ENCODE measurements around the gene TAS2R60. TPM values are rescaled to one million over a fixed set of nuclear protein-coding genes. Genes with fewer than 3 reads are reported as not detected.

The TAS2R60 gene
- polyA plus RNA-seq, 1 of the 3 experiments (the other 2 are of a cell fraction), result not detected

DNA sequence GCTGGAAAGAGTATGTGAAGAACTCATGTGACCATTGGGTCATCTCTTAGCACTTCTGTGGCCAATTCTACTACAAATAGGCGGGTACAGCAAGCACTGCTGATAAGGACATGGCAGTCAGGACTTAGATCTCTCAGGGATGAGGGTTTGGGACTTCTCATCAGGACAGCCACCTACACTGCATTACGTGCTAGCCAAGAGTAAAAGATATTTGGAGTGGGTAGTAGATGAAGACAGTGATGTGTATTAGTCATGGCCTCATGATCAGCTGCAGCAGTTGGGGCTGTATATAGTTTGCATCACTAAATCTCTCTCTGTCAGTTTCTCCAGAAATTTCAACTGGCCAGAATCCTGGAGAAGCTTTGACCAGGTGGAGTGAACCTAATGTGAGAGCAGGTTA is 9.2 kb downstream of the TAS2R60 start:
- peaks cover 0 to 35% of the 10 kb centered on the region in 2 experiments; a peak in 3 of 4 replicates for H3K4me1 ChIP-seq (ENCODE audit: control insufficient read depth in 1 of 2, insufficient read depth in 2 of 2, low read depth in 1 of 2, low read length in 1 of 2)
- POLR2A ChIA-PET, result no interaction called here
- TF ChIP-seq RCOR1 (IDR thresholded peaks at IDR 0.05; ENCODE audit: low read length) (no peak), CHD2 (IDR thresholded peaks at IDR 0.05; ENCODE audit: low read length, partially characterized antibody) (no peak), NFIC (IDR thresholded peaks at IDR 0.05; ENCODE audit: borderline replicate concordance) (no peak), GATA2 (CRISPR knock-in tag; IDR thresholded peaks at IDR 0.05) (no peak), NRF1 (IDR thresholded peaks at IDR 0.05; ENCODE audit: low read depth, low read length) (no peak), RXRA (IDR thresholded peaks at IDR 0.05; ENCODE audit: borderline replicate concordance, low read depth) (no peak), RFX5 (IDR thresholded peaks at IDR 0.05; ENCODE audit: low read length) (no peak), MEF2A (IDR thresholded peaks at IDR 0.05; ENCODE audit: borderline replicate concordance, low read depth) (no peak), POLR2AphosphoS5 (IDR thresholded peaks at IDR 0.05; ENCODE audit: low read depth, low read length) (no peak), GABPA (IDR thresholded peaks at IDR 0.05; ENCODE audit: low read depth) (no peak), YY1 (IDR thresholded peaks at IDR 0.05; ENCODE audit: low read depth) (no peak)
- TF ChIP-seq, protein P1, sequence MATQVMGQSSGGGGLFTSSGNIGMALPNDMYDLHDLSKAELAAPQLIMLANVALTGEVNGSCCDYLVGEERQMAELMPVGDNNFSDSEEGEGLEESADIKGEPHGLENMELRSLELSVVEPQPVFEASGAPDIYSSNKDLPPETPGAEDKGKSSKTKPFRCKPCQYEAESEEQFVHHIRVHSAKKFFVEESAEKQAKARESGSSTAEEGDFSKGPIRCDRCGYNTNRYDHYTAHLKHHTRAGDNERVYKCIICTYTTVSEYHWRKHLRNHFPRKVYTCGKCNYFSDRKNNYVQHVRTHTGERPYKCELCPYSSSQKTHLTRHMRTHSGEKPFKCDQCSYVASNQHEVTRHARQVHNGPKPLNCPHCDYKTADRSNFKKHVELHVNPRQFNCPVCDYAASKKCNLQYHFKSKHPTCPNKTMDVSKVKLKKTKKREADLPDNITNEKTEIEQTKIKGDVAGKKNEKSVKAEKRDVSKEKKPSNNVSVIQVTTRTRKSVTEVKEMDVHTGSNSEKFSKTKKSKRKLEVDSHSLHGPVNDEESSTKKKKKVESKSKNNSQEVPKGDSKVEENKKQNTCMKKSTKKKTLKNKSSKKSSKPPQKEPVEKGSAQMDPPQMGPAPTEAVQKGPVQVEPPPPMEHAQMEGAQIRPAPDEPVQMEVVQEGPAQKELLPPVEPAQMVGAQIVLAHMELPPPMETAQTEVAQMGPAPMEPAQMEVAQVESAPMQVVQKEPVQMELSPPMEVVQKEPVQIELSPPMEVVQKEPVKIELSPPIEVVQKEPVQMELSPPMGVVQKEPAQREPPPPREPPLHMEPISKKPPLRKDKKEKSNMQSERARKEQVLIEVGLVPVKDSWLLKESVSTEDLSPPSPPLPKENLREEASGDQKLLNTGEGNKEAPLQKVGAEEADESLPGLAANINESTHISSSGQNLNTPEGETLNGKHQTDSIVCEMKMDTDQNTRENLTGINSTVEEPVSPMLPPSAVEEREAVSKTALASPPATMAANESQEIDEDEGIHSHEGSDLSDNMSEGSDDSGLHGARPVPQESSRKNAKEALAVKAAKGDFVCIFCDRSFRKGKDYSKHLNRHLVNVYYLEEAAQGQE (IDR thresholded peaks at IDR 0.05; ENCODE audit: low read depth, low read length), result no peak
- TF ChIP-seq, protein P2, sequence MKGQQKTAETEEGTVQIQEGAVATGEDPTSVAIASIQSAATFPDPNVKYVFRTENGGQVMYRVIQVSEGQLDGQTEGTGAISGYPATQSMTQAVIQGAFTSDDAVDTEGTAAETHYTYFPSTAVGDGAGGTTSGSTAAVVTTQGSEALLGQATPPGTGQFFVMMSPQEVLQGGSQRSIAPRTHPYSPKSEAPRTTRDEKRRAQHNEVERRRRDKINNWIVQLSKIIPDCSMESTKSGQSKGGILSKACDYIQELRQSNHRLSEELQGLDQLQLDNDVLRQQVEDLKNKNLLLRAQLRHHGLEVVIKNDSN (IDR thresholded peaks at IDR 0.05; ENCODE audit: borderline replicate concordance, low read depth), result no peak

DNA sequence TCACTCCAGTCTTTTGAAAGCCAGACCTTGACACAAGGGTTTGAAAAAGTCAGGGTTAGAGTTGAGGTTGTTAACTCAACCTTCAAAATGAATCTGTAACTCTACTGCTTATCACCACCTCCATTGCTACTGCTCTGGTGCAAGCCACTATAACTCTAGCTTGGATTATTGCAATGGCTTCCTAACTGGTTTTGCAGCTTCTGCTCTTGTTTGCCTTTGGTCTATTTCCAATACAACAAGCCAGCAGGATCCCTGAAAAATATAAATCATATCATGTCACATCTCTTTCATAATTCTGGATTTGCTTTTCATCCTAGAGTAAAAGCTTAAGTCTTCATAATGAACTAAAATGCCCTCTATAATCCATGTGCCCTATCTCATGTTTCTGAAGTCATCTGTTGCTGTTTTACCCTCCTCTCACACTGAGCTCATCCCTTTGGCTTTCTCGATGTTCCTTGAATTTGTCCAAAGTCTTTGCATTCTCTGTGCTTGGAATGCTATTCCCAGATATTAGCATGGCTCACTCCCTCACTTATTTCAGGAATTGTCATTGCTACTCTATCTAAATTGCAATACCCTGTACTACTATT is 10.9 kb downstream of the TAS2R60 start:
- no peaks in the 10 kb centered on the region for H3K9me3 ChIP-seq
- no peak overlapping the region for H3K9ac ChIP-seq
- peak overlapping the region; percentile 14; the same call in 1 of the 2 replicates for H3K4me2 ChIP-seq
- POLR2A ChIA-PET, result no interaction called here
- H2AFZ ChIP-seq (ENCODE audit: low read depth), result peak overlapping the region; percentile 53; the same call in 1 of the 2 replicates
- peaks cover 0 to 48% of the 10 kb centered on the region in 2 experiments; a peak in 3 of 4 replicates for H3K4me1 ChIP-seq (ENCODE audit: control insufficient read depth in 1 of 2, insufficient read depth in 2 of 2, low read depth in 1 of 2, low read length in 1 of 2)
- 0% methylated on average over 1 of the region's 1 CpG for WGBS (ENCODE audit: low lambda C conversion rate)
- no peak for DNase-seq
- no peaks in the 10 kb centered on the region for H4K20me1 ChIP-seq (ENCODE audit: insufficient read depth)
- CTCF ChIA-PET, result interaction anchor here (0.6 to 1.7 kb wide), 4 partner anchors 21 to 1068 kb away, joined by 3 to 4 read pairs (median 4); no protein-coding TSS in a partner anchor
- H3K27me3 ChIP-seq (ENCODE audit: insufficient read depth), result no peaks in the 10 kb centered on the region
- H3K4me3 ChIP-seq (ENCODE audit: low read depth in 2 of 2, low read length in 1 of 2), result no peak overlapping the region
- H3K9me2 ChIP-seq, result no peaks in the 10 kb centered on the region
- H3F3A ChIP-seq (replicated peaks; ENCODE audit: insufficient read depth), result peaks cover 67% of the 10 kb centered on the region
- no peaks in the 10 kb centered on the region for H3K36me3 ChIP-seq (replicated peaks in 1 of 2; ENCODE audit: control insufficient read depth in 1 of 2, insufficient read depth in 2 of 2, low read length in 1 of 2)
- no peaks in the 10 kb centered on the region for H3K79me2 ChIP-seq (ENCODE audit: insufficient read depth)
- H3K27ac ChIP-seq (ENCODE audit: low read depth in 2 of 2, low read length in 1 of 2), result peak overlapping the region in 1 of 2 experiments; percentile 92; a peak in 3 of 4 replicates
- TF ChIP-seq EP300 (IDR thresholded peaks at IDR 0.05; ENCODE audit: borderline replicate concordance in 1 of 2, low read depth in 1 of 2, low read length in 1 of 2), result no peak
- TF ChIP-seq TCF12 (IDR thresholded peaks at IDR 0.05), result peak; percentile 51
- TF ChIP-seq, protein P3, sequence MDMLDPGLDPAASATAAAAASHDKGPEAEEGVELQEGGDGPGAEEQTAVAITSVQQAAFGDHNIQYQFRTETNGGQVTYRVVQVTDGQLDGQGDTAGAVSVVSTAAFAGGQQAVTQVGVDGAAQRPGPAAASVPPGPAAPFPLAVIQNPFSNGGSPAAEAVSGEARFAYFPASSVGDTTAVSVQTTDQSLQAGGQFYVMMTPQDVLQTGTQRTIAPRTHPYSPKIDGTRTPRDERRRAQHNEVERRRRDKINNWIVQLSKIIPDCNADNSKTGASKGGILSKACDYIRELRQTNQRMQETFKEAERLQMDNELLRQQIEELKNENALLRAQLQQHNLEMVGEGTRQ (IDR thresholded peaks at IDR 0.05; ENCODE audit: borderline replicate concordance, low read depth, low read length), result no peak
- peak; percentile 20; the same call in 1 of the 2 replicates for TF ChIP-seq NFIC (IDR thresholded peaks at IDR 0.05; ENCODE audit: borderline replicate concordance)
- TF ChIP-seq, protein P4, sequence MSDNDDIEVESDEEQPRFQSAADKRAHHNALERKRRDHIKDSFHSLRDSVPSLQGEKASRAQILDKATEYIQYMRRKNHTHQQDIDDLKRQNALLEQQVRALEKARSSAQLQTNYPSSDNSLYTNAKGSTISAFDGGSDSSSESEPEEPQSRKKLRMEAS (IDR thresholded peaks at IDR 0.05; ENCODE audit: low read depth), result peak; percentile 49; the same call in 1 of the 2 replicates
- TF ChIP-seq TAF1 (IDR thresholded peaks at IDR 0.05; ENCODE audit: borderline replicate concordance, low read depth, low read length), result no peak
- peak; percentile 20; the same call in 1 of the 2 replicates for TF ChIP-seq FOSL2 (IDR thresholded peaks at IDR 0.05; ENCODE audit: borderline replicate concordance, low read depth)
- TF ChIP-seq, protein P5, sequence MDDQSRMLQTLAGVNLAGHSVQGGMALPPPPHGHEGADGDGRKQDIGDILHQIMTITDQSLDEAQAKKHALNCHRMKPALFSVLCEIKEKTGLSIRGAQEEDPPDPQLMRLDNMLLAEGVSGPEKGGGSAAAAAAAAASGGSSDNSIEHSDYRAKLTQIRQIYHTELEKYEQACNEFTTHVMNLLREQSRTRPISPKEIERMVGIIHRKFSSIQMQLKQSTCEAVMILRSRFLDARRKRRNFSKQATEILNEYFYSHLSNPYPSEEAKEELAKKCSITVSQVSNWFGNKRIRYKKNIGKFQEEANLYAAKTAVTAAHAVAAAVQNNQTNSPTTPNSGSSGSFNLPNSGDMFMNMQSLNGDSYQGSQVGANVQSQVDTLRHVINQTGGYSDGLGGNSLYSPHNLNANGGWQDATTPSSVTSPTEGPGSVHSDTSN (IDR thresholded peaks at IDR 0.05), result no peak; the same call in 1 of the 2 replicates

More for the DNA sequence above, 9.2 kb downstream of the TAS2R60 start:
- peaks cover 0 to 4% of the 10 kb centered on the region in 2 experiments for H3K36me3 ChIP-seq (replicated peaks in 1 of 2; ENCODE audit: control insufficient read depth in 1 of 2, insufficient read depth in 2 of 2, low read length in 1 of 2)
- no peak overlapping the region for H3K27ac ChIP-seq (ENCODE audit: low read depth in 2 of 2, low read length in 1 of 2)
- H3F3A ChIP-seq (replicated peaks; ENCODE audit: insufficient read depth), result peaks cover 52% of the 10 kb centered on the region
- no peaks in the 10 kb centered on the region for H3K9me2 ChIP-seq
- DNase-seq, result no peak
- WGBS (ENCODE audit: low lambda C conversion rate), result 62% methylated on average over 2 of the region's 2 CpGs
- CTCF ChIA-PET, result no interaction called here
- H3K27me3 ChIP-seq (ENCODE audit: insufficient read depth), result no peaks in the 10 kb centered on the region
- no peak overlapping the region for H3K4me3 ChIP-seq (ENCODE audit: low read depth in 2 of 2, low read length in 1 of 2)
- H3K9ac ChIP-seq, result no peak overlapping the region
- H3K4me2 ChIP-seq, result no peak overlapping the region
- no peaks in the 10 kb centered on the region for H3K79me2 ChIP-seq (ENCODE audit: insufficient read depth)
- H4K20me1 ChIP-seq (ENCODE audit: insufficient read depth), result no peaks in the 10 kb centered on the region
- H3K9me3 ChIP-seq, result no peaks in the 10 kb centered on the region
- H2AFZ ChIP-seq (ENCODE audit: low read depth), result no peak overlapping the region
